ENCODE data around the gene RAB3IL1.
A peak's percentile ranks its signal among the peaks of the same experiment; 100 is the strongest.

RAB3IL1 gene

GRCh38 chr11:61900251-61900650 lies 17.1 kb downstream of the RAB3IL1 start:
- DNase-seq: no peak
- intact Hi-C loops (cut with DNase I; ENCODE audit: low total_unique reads): no loop called here
- no peak for TF ChIP-seq CTCF (IDR thresholded peaks at IDR 0.05)
- Histone ChIP-seq H3K27me3 (no peaks in the 10 kb centered on the region), H3K27ac (no peak overlapping the region), H3K4me1 (peaks cover 0 to 5% (median 0%) of the 10 kb centered on the region in 4 donors), H3K4me3 (no peak overlapping the region), H3K9me3 (no peaks in the 10 kb centered on the region), H3K36me3 (peaks cover 0 to 38% (median 28%) of the 10 kb centered on the region in 3 donors)

- no peaks in the 10 kb centered on the region for H3K9me3 ChIP-seq
- H3K27me3 ChIP-seq: no peaks in the 10 kb centered on the region
- intact Hi-C loops (cut with DNase I; ENCODE audit: low total_unique reads): loop anchor here (2.0 kb wide), 2 partner anchors 48 to 184 kb away; no protein-coding TSS in a partner anchor
- peak overlapping the region in 1 of 2 donors; percentile 27 for H3K27ac ChIP-seq
- H3K4me1 ChIP-seq: peaks cover 0 to 6% (median 0%) of the 10 kb centered on the region in 4 donors
- H3K36me3 ChIP-seq: peaks cover 0 to 30% (median 20%) of the 10 kb centered on the region in 3 donors
- no peak overlapping the region for H3K4me3 ChIP-seq
- peak; percentile 99 for TF ChIP-seq CTCF (IDR thresholded peaks at IDR 0.05)
- DNase-seq: peak; percentile 75 to 89
These were observed 18.1 kb downstream of the RAB3IL1 start for GRCh38 chr11:61899146-61899841.

- peaks cover 0 to 12% (median 0%) of the 10 kb centered on the region in 4 donors for H3K4me1 ChIP-seq
- intact Hi-C loops (cut with DNase I; ENCODE audit: low total_unique reads): loop anchor here (2.0 kb wide), 2 partner anchors 49 to 185 kb away; no protein-coding TSS in a partner anchor
- H3K36me3 ChIP-seq: peaks cover 0 to 21% (median 15%) of the 10 kb centered on the region in 3 donors
- no peaks in the 10 kb centered on the region for H3K9me3 ChIP-seq
- no peaks in the 10 kb centered on the region for H3K27me3 ChIP-seq
- no peak for DNase-seq
- TF ChIP-seq CTCF (IDR thresholded peaks at IDR 0.05): no peak
- H3K27ac ChIP-seq: peak overlapping the region in 1 of 2 donors; percentile 16
- H3K4me3 ChIP-seq: no peak overlapping the region
These were observed 19.2 kb downstream of the RAB3IL1 start for GRCh38 chr11:61898247-61898582.

- H3K27me3 ChIP-seq: no peaks in the 10 kb centered on the region
- H3K27ac ChIP-seq: peak overlapping the region in 1 of 2 donors; percentile 16
- intact Hi-C loops (cut with DNase I; ENCODE audit: low total_unique reads): loop anchor here (2.0 kb wide), 3 partner anchors 49 to 211 kb away; no protein-coding TSS in a partner anchor
- H3K36me3 ChIP-seq: peaks cover 0 to 21% (median 15%) of the 10 kb centered on the region in 3 donors
- H3K9me3 ChIP-seq: no peaks in the 10 kb centered on the region
- DNase-seq: peak; percentile 62 to 85
- H3K4me3 ChIP-seq: no peak overlapping the region
- H3K4me1 ChIP-seq: peaks cover 0 to 12% (median 0%) of the 10 kb centered on the region in 4 donors
- peak; percentile 83 to 89 for TF ChIP-seq CTCF (IDR thresholded peaks at IDR 0.05)
These were observed 19.7 kb downstream of the RAB3IL1 start for GRCh38 chr11:61897387-61898246.

- DNase-seq: no peak
- intact Hi-C loops (cut with DNase I; ENCODE audit: low total_unique reads): loop anchor here (2.0 kb wide), 1 partner anchor 212 kb away; no protein-coding TSS in a partner anchor
- H3K4me3 ChIP-seq: no peak overlapping the region
- TF ChIP-seq CTCF (IDR thresholded peaks at IDR 0.05): no peak
- H3K4me1 ChIP-seq: peaks cover 0 to 16% (median 4%) of the 10 kb centered on the region in 4 donors
- H3K36me3 ChIP-seq: peaks cover 0 to 15% (median 15%) of the 10 kb centered on the region in 3 donors
- H3K27me3 ChIP-seq: no peaks in the 10 kb centered on the region
- no peaks in the 10 kb centered on the region for H3K9me3 ChIP-seq
- peak overlapping the region in 1 of 2 donors; percentile 16 for H3K27ac ChIP-seq
These were observed 20.5 kb downstream of the RAB3IL1 start for GRCh38 chr11:61896665-61897386.
